ENCODE data around the gene CNTF.

The CNTF gene

GRCh38 chr11:58647866-58648265 is 25.4 kb downstream of the CNTF start:
- no peak for DNase-seq

DNA sequence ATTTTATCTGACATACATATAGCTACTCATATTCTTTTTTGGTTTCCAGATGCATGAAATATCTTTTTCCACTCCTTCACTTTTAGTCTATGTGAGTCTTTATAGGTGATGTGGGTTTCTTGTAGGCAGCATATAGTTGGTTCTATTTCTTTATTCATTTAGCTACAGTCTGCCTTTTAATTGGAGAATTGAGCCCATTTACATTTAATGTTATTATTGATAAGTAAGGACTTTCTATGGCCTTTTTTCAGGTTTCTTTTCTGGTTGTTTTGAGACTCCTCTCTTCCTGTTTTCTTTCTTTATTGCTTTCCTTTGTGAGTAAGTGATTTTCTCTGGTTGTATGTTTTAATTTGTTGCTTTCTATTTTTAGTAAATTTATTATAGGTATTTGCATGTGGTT is 27.2 kb downstream of the CNTF start:
- DNase-seq, result no peak

DNA sequence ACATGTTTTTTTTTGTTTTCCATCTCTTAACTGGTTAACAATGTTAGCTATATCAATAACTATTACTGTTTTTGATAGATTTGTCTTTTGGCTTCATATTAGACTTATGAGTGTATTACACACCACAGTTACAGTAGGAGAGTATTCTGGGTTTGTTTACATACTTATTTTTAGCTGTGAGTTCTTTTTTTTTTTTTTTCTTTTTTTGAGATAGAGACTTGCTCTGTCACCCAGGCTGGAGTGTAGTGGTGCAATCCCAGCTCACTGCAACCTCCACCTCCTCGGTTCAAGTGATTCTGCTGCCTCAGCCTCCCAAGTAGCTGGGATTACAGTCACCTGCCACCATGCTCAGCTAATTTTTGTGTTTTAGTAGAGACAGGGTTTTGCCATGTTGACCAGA is 28.0 kb downstream of the CNTF start:
- no peak for DNase-seq

- no peak for DNase-seq
These were observed 30.3 kb downstream of the CNTF start for GRCh38 chr11:58652726-58653280.

DNA sequence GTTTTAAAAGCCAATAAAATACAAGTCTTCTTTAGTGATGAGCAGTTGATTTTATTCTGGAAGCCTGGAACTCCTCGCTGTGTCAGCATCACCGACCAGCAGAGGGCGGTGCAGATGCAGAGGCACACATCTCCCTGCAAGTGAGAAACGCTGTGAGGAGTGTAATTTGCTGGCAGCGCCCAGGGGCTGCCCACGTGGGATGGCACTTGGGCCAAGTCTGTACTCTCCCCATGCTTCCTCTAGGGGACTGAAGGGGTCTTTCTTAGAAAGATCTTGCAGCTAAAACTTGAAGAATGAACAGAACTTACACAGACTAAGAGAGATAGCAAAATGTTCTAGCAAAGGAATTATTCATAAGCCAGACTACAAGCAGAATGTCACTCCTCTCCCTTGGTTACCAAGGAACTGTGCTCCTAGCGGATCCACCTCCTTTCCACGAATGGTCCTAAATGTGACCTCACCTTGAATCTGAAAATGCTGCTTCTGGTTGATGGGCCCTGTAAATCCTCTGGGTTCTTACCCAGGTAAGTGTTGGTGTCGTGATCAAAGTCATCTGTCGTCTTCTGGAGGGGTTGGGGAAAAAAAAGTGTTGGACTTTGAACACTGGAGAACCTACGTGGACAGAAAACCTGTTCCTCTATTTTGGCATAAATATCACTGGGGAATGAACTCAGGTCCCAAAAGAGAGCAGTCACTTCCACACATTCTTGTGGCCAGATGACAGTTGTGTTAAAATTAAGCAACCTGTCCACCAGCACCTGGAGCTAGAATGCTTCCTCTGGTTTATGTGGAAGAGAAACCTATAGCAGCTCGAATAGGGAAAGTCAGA is 31.8 kb downstream of the CNTF start:
- DNase-seq, result peak; percentile 67 to 84

- no peak for DNase-seq
These were observed 32.4 kb downstream of the CNTF start for GRCh38 chr11:58654908-58655296.

DNA sequence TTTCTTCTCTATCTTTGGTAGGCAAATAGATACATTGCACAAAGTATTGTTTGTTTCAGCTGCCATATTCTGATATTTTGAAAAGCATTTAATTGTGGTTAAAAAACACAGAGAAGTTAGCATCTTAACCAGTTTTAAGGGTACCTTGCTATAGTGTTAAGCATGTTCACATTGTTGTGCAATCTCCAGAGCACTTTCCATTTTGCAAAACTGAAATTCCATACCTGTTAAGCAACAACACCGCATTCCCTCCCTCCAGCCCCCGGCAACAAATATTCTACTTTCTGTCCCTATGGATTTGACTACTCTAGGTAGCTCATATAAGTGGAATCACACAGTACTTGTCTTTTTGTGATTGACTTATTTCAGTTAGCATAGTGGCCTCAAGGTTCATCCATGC is 33.9 kb downstream of the CNTF start:
- no peak for DNase-seq

DNA sequence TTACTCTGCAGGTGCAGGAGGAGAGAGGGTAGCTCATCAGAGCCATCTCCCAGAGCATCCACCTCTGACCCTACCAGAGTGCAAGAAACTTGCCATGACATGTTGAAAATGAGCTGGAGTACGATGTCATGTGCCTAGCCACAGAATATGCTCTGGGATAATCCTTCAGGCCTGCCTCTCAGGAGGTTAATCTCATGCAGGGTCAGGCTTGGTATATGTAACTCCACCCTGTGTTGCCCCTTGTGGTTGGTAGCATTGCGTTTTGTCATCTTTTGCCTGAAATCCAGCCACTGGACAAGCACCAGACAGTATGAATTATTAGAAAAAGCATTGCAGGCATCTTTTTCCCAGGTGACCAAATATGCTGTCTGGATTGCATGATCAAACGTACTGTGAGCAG is 36.2 kb downstream of the CNTF start:
- no peak for DNase-seq

DNA sequence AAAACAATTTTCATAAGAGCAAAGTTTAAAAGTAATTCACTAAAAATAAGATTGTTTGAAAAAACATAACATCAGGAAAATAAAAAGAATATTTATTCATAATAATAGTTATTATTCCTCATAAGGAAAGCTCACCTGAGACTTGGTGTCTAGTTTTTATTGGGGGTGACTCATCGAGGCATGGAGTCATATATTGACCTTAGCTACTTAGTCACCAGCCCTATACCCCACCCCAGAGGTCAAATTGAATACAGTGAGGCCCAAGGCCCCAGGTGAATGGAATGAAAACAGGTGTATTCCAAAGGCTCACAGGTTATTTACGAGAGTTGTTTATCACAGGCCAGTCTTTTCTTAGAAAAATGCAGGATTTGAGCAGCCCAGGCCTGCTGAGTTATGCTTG is 36.9 kb downstream of the CNTF start:
- DNase-seq, result no peak

- DNase-seq, result no peak
These were observed 37.6 kb downstream of the CNTF start for GRCh38 chr11:58659910-58660570.

GRCh38 chr11:58671983-58672633 is 49.6 kb downstream of the CNTF start:
- peak in 1 of 2 experiments; percentile 6 for DNase-seq

DNA sequence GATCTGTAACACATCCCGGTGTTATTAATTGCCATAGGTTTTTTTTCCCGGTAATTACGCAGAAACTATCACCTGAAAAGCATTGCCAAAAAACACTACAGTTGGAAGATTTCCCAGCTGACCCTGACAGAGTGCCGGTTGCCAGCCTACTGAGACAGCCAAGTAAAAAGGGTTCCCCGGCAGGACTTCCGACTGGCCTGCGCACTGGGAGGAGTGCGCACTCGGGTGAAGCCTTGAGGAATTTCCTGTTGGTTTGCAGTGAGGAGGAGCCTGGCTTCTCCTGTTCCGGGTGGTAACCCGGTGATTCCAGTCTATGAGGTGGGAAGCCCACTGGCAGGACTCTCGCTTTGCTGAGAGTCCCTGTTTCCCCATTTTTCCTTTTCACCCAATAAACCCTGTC is 52.1 kb downstream of the CNTF start:
- DNase-seq, result no peak
